Stimulated activated naive CD4-positive, alpha-beta T cell treated with Interleukin-2 at 50 U/mL for 16 hours (primary cell): ENCODE measurements around the gene NAV2.

Experiments used
- DNase-seq: peaks from one replicate; lab custom pipeline; 2025; lab: John Stamatoyannopoulos, UW

NAV2 gene

GRCh38 chr11:19775622-19776021, 63.0 kb downstream of the NAV2 start:
- DNase-seq = no peak

- DNase-seq = no peak
Measured at GRCh38 chr11:19777039-19777376, 64.4 kb downstream of the NAV2 start.

- DNase-seq = no peak
Measured at GRCh38 chr11:19777377-19778102, 64.9 kb downstream of the NAV2 start.

GRCh38 chr11:19779740-19780139, 67.1 kb downstream of the NAV2 start:
- DNase-seq = no peak

GRCh38 chr11:19781351-19781750, 68.7 kb downstream of the NAV2 start:
- DNase-seq = no peak

GRCh38 chr11:19785265-19785664, 72.6 kb downstream of the NAV2 start:
- DNase-seq = no peak

GRCh38 chr11:19786644-19787043, 74.0 kb downstream of the NAV2 start:
- DNase-seq = no peak

- no peak for DNase-seq
Measured at GRCh38 chr11:19788435-19788834, 75.8 kb downstream of the NAV2 start.

GRCh38 chr11:19789245-19789644, 76.6 kb downstream of the NAV2 start:
- no peak for DNase-seq

GRCh38 chr11:19789835-19790710, 77.4 kb downstream of the NAV2 start:
- no peak for DNase-seq

GRCh38 chr11:19790831-19791552, 78.4 kb downstream of the NAV2 start:
- DNase-seq = no peak

GRCh38 chr11:19792510-19792909, 79.9 kb downstream of the NAV2 start:
- DNase-seq = no peak

- DNase-seq = no peak
Measured at GRCh38 chr11:19793326-19793725, 80.7 kb downstream of the NAV2 start.

GRCh38 chr11:19794161-19794560, 81.5 kb downstream of the NAV2 start:
- DNase-seq = no peak

GRCh38 chr11:19795082-19795481, 82.4 kb downstream of the NAV2 start:
- DNase-seq = no peak

GRCh38 chr11:19800162-19800561, 87.5 kb downstream of the NAV2 start:
- DNase-seq = no peak

- no peak for DNase-seq
Measured at GRCh38 chr11:19800714-19801519, 88.3 kb downstream of the NAV2 start.

GRCh38 chr11:19802773-19803293, 90.2 kb downstream of the NAV2 start:
- no peak for DNase-seq

- no peak for DNase-seq
Measured at GRCh38 chr11:19803506-19803998, 90.9 kb downstream of the NAV2 start.

GRCh38 chr11:19805376-19805775, 92.7 kb downstream of the NAV2 start:
- no peak for DNase-seq

- no peak for DNase-seq
Measured at GRCh38 chr11:19805827-19806226, 93.2 kb downstream of the NAV2 start.

GRCh38 chr11:19806251-19806650, 93.6 kb downstream of the NAV2 start:
- DNase-seq = no peak
